IMR-90 (cell line): ENCODE data around the gene MCTP2. TPM values are rescaled to one million over a fixed set of nuclear protein-coding genes. Genes with fewer than 3 reads are reported as not detected.

Experiments used
- ATAC-seq: fragments of 200-7000 bp; cut with Tn5 transposase; 2 replicates; pipeline ENCODE4 v1.9.1; 2020; ENCODE audit warnings: low read depth, mild to moderate bottlenecking, moderate library complexity
- BruUV-seq: library from RNA; stranded (reverse); fragments of 400-500 nt; replicated peaks from 2 replicates; lab custom pipeline; 2021; lab: Mats Ljungman, UMichigan
- CTCF ChIA-PET: fragments of 300-600 bp; formaldehyde crosslinking; extraction: SDS; loops from one replicate; lab custom pipeline; 2021; ENCODE audit warnings: antibody characterized with exemption; lab: Yijun Ruan, JAX
- POLR2A ChIA-PET: fragments of 300-600 bp; sonication (Branson Sonifier 250); formaldehyde crosslinking; loops from one replicate; lab custom pipeline; 2022; ENCODE audit warnings: antibody characterized with exemption; ENCODE audit not compliant: unreplicated experiment; lab: Charles Lee
- DNase-seq: peaks from one replicate; pipeline ENCODE4 v3.0.0; 2013
- H2AFZ ChIP-seq: replicated peaks from 2 replicates; pipeline ENCODE3; 2013; ENCODE audit warnings: low read length, mild to moderate bottlenecking; ENCODE audit not compliant: poor library complexity
- H2AK5ac ChIP-seq: 2 replicates; pipeline ENCODE4 v1.6.1; 2013; ENCODE audit warnings: low read depth, low read length, inconsistent platforms
- H2AK9ac ChIP-seq: replicated peaks from 2 replicates; pipeline ENCODE3; 2013; ENCODE audit warnings: mild to moderate bottlenecking, low read depth, low read length, moderate library complexity; ENCODE audit not compliant: poor library complexity
- H2BK120ac ChIP-seq: 2 replicates; pipeline ENCODE4 v1.6.1; 2013; ENCODE audit warnings: low read depth, low read length, inconsistent platforms
- H2BK15ac ChIP-seq: 3 replicates; pipeline ENCODE4 v1.6.1; 2013; ENCODE audit warnings: low read depth, low read length, inconsistent platforms
- H2BK20ac ChIP-seq: 2 replicates; pipeline ENCODE4 v1.6.1; 2013; ENCODE audit warnings: low read depth, mild to moderate bottlenecking, inconsistent platforms, low read length, moderate library complexity
- H2BK5ac ChIP-seq: 2 replicates; pipeline ENCODE4 v1.6.1; 2013; ENCODE audit warnings: mild to moderate bottlenecking, low read depth, low read length, inconsistent platforms; ENCODE audit not compliant: poor library complexity, severe bottlenecking
- H3K14ac ChIP-seq: replicated peaks from 2 replicates; pipeline ENCODE4 v1.6.1; 2013; ENCODE audit warnings: low read depth, low read length, inconsistent platforms
- H3K18ac ChIP-seq: 2 replicates; pipeline ENCODE4 v1.6.1; 2013; ENCODE audit warnings: low read depth, low read length, control low read depth
- H3K23ac ChIP-seq: 2 replicates; pipeline ENCODE4 v1.6.1; 2013; ENCODE audit warnings: low read depth, low read length, inconsistent platforms
- H3K27ac ChIP-seq: 2 replicates; pipeline ENCODE4 v1.5.1; 2013; ENCODE audit warnings: mild to moderate bottlenecking, control low read depth, low read length; ENCODE audit not compliant: insufficient read depth
- H3K27me3 ChIP-seq: 2 replicates; pipeline ENCODE4 v1.6.1; 2013; ENCODE audit warnings: low read length; ENCODE audit not compliant: control insufficient read depth, insufficient read depth
- H3K36me3 ChIP-seq: 2 replicates; pipeline ENCODE4 v1.6.1; 2013; ENCODE audit warnings: low read length, mixed read lengths; ENCODE audit not compliant: control insufficient read depth, insufficient read depth
- H3K4ac ChIP-seq: 2 replicates; pipeline ENCODE4 v1.6.1; 2013; ENCODE audit warnings: low read depth, low read length, inconsistent platforms
- H3K4me1 ChIP-seq: 2 replicates; pipeline ENCODE4 v1.6.1; 2013; ENCODE audit warnings: low read length, mixed read lengths; ENCODE audit not compliant: control insufficient read depth, insufficient read depth
- H3K4me2 ChIP-seq: 2 replicates; pipeline ENCODE4 v1.6.1; 2013; ENCODE audit warnings: low read depth, mild to moderate bottlenecking, control low read depth, low read length, moderate library complexity
- H3K4me3 ChIP-seq: 2 replicates; pipeline ENCODE4 v1.5.1; 2013; ENCODE audit warnings: low read depth, mild to moderate bottlenecking, control low read depth, low read length, moderate library complexity; ENCODE audit not compliant: insufficient read depth
- H3K56ac ChIP-seq: 2 replicates; pipeline ENCODE4 v1.6.1; 2013; ENCODE audit warnings: low read length, inconsistent platforms; ENCODE audit not compliant: insufficient read depth; ENCODE audit errors: extremely low read depth
- H3K79me1 ChIP-seq, 2 experiments: 2 replicates each; pipeline ENCODE4 v1.6.1; 2013; ENCODE audit warnings: low read length in 2 of 2, inconsistent platforms in 1 of 2, low read depth in 1 of 2
- H3K9ac ChIP-seq: 2 replicates; pipeline ENCODE4 v1.6.1; 2013; ENCODE audit warnings: low read depth, low read length, control low read depth
- H3K9me1 ChIP-seq: 2 replicates; pipeline ENCODE4 v1.6.1; 2013; ENCODE audit warnings: low read length, inconsistent platforms; ENCODE audit not compliant: insufficient read depth
- H3K9me3 ChIP-seq: 2 replicates; pipeline ENCODE4 v1.6.1; 2013; ENCODE audit warnings: low read length; ENCODE audit not compliant: control insufficient read depth, insufficient read depth
- H4K20me1 ChIP-seq: 2 replicates; pipeline ENCODE4 v1.6.1; 2013; ENCODE audit warnings: low read length, inconsistent platforms; ENCODE audit not compliant: insufficient read depth
- H4K5ac ChIP-seq: 2 replicates; pipeline ENCODE4 v1.6.1; 2013; ENCODE audit warnings: mild to moderate bottlenecking, low read depth, low read length, control low read depth
- H4K8ac ChIP-seq, 2 experiments: 2 replicates each; pipeline ENCODE4 v1.6.1; 2013; ENCODE audit warnings: low read depth in 2 of 2, low read length in 2 of 2, control low read depth in 1 of 2, inconsistent platforms in 1 of 2
- H4K91ac ChIP-seq: 2 replicates; pipeline ENCODE4 v1.6.1; 2013; ENCODE audit warnings: low read depth, low read length, inconsistent platforms; ENCODE audit not compliant: insufficient read depth
- MAZ ChIP-seq: IDR thresholded peaks from 2 replicates; pipeline ENCODE4 v1.6.1; 2012; ENCODE audit warnings: low read depth, mild to moderate bottlenecking, low read length, improper control_type of control experiment, moderate library complexity, borderline replicate concordance
- MXI1 ChIP-seq: IDR thresholded peaks from 2 replicates; pipeline ENCODE4 v1.6.1; 2012; ENCODE audit warnings: low read depth, mild to moderate bottlenecking, low read length, moderate library complexity, borderline replicate concordance
- NFE2L2 ChIP-seq: fragments of 150-350 bp; IDR thresholded peaks from 2 replicates; pipeline ENCODE4 v1.6.1; 2016; ENCODE audit warnings: low read depth, mild to moderate bottlenecking, low read length
- POLR2A ChIP-seq: IDR thresholded peaks from 2 replicates; pipeline ENCODE4 v1.6.1; 2012; ENCODE audit warnings: mild to moderate bottlenecking, low read depth, low read length
- RAD21 ChIP-seq: IDR thresholded peaks from 2 replicates; pipeline ENCODE4 v1.6.1; 2012; ENCODE audit warnings: low read length, improper control_type of control experiment
- WGBS, 2 experiments: methylation state at CpG; one replicate each; pipeline versions ENCODE4 v1.1.5 to v1.1.7; 2013; ENCODE audit warnings: missing lambda C conversion rate in 2 of 2; ENCODE audit not compliant: insufficient read length in 1 of 2; ENCODE audit errors: extremely low coverage in 2 of 2; 5-methylcytosine and 5-hydroxymethylcytosine counted together
- dilution Hi-C: fragments of 300-500 bp; cut with HindIII; formaldehyde crosslinking; loops from one replicate; pipeline ENCODE4 v1.14.3; 2018; ENCODE audit warnings: low sequenced_read_pairs; ENCODE audit not compliant: unreplicated experiment
- in situ Hi-C: fragments of 300-500 bp; cut with MboI; formaldehyde crosslinking; loops from 3 replicates; pipeline ENCODE4 v1.14.3; 2019; ENCODE audit warnings: low sequenced_read_pairs, inconsistent platforms, mixed read lengths
- intact Hi-C: fragments of 100-400 bp; cut with micrococcal nuclease; formaldehyde crosslinking; loops from 2 replicates; pipeline ENCODE4 v1.10.0; 2022
- polyA plus RNA-seq, 3 experiments: library from polyadenylated mRNA; depleted of rRNA; stranded (reverse); fragments of >200 nt; gene quantifications; 2 replicates each; pipeline ENCODE4 v1.2.3, GENCODE V29; 2012; ENCODE audit warnings: low replicate concordance in 1 of 3
- total RNA-seq: library from RNA; depleted of rRNA; stranded (reverse); fragments of >200 nt; gene quantifications from 2 replicates; pipeline ENCODE4 v1.2.3, GENCODE V29; 2012

Gene MCTP2
- total and polyA plus RNA-seq, 2 of the 4 experiments (the other 2 are of a cell fraction): 5.1 to 9.9 TPM

- Histone ChIP-seq H2BK120ac (no peak overlapping the region), H3K4me3 (no peak overlapping the region), H2BK15ac (no peak overlapping the region), H3K18ac (no peak overlapping the region), H3K9ac (no peak overlapping the region), H2AK5ac (no peak overlapping the region), H3K4me1 (0 out of 2 replicates have a peak, but pooled peaks cover 2% of the 10 kb centered on the region), H4K91ac (no peak overlapping the region), H3K56ac (no peak overlapping the region), H3K9me3 (no peaks in the 10 kb centered on the region), H3K79me1 (no peaks in the 10 kb centered on the region), H4K8ac (no peak overlapping the region), H3K27me3 (no peaks in the 10 kb centered on the region), H2AFZ (no peak overlapping the region), H2BK5ac (no peak overlapping the region), H2AK9ac (no peak overlapping the region), H3K4ac (no peak overlapping the region), H3K14ac (no peak overlapping the region), H3K4me2 (no peak overlapping the region), H3K9me1 (no peaks in the 10 kb centered on the region), H4K5ac (no peak overlapping the region), H3K36me3 (no peaks in the 10 kb centered on the region), H2BK20ac (no peak overlapping the region), H4K20me1 (no peaks in the 10 kb centered on the region), H3K23ac (no peak overlapping the region), H3K27ac (no peak overlapping the region)
- 50% methylated on average over 1 of the region's 10 CpGs; no CpG with 5 or more reads in 1 of the 2 experiments for WGBS, 2 experiments
- no peak for DNase-seq
- dilution Hi-C loops: no loop called here
- in situ Hi-C loops: loop anchor here (25.0 kb wide), 1 partner anchor 612 kb away; no protein-coding TSS in a partner anchor
- intact Hi-C loops: no loop called here
- BruUV-seq: no TSS peak
- ATAC-seq: no peak
- ChIA-PET POLR2A (no interaction called here), CTCF (no interaction called here)
- TF ChIP-seq MAZ (no peak), RAD21 (no peak), NFE2L2 (no peak), POLR2A (no peak), MXI1 (no peak)
Observed at GRCh38 chr15:94400526-94401298, 169.4 kb downstream of the MCTP2 start.
